Activated CD4-positive, alpha-beta T cell treated with anti-CD3 and anti-CD28 coated beads, Interleukin-2, amount 50 U/mL, for 1 hour (primary cell): Measurements from ENCODE around the gene ATP10A.

Experiments used
- DNase-seq: peaks from one replicate; pipeline ENCODE4 v3.0.0-alpha.2; 2020

ATP10A gene

GRCh38 chr15:25736461-25736860, 126.7 kb downstream of the ATP10A start:
- no peak for DNase-seq

GRCh38 chr15:25735550-25736384, 127.4 kb downstream of the ATP10A start:
- DNase-seq: no peak

- no peak for DNase-seq
These were observed 128.3 kb downstream of the ATP10A start for GRCh38 chr15:25734680-25735355.

GRCh38 chr15:25733856-25734679, 129.1 kb downstream of the ATP10A start:
- no peak for DNase-seq

GRCh38 chr15:25733036-25733855, 129.9 kb downstream of the ATP10A start:
- no peak for DNase-seq

- DNase-seq: no peak
These were observed 130.9 kb downstream of the ATP10A start for GRCh38 chr15:25732191-25732590.

- no peak for DNase-seq
These were observed 131.7 kb downstream of the ATP10A start for GRCh38 chr15:25731411-25731810.

- no peak for DNase-seq
These were observed 132.2 kb downstream of the ATP10A start for GRCh38 chr15:25730918-25731317.

- no peak for DNase-seq
These were observed 134.3 kb downstream of the ATP10A start for GRCh38 chr15:25728816-25729215.

- no peak for DNase-seq
These were observed 135.1 kb downstream of the ATP10A start for GRCh38 chr15:25727867-25728600.

- DNase-seq: no peak
These were observed 136.0 kb downstream of the ATP10A start for GRCh38 chr15:25727116-25727515.

- no peak for DNase-seq
These were observed 137.4 kb downstream of the ATP10A start for GRCh38 chr15:25725758-25726157.

GRCh38 chr15:25724899-25725298, 138.2 kb downstream of the ATP10A start:
- DNase-seq: no peak

- no peak for DNase-seq
These were observed 141.5 kb downstream of the ATP10A start for GRCh38 chr15:25721605-25721955.

GRCh38 chr15:25719101-25719985, 143.8 kb downstream of the ATP10A start:
- no peak for DNase-seq

GRCh38 chr15:25718597-25718996, 144.5 kb downstream of the ATP10A start:
- no peak for DNase-seq

- no peak for DNase-seq
These were observed 145.0 kb downstream of the ATP10A start for GRCh38 chr15:25718169-25718536.

- no peak for DNase-seq
These were observed 145.5 kb downstream of the ATP10A start for GRCh38 chr15:25717457-25718168.

- no peak for DNase-seq
These were observed 146.0 kb downstream of the ATP10A start for GRCh38 chr15:25717127-25717456.

- no peak for DNase-seq
These were observed 146.6 kb downstream of the ATP10A start for GRCh38 chr15:25716414-25717126.
